Stomach (tissue), 9 donors: ENCODE measurements around the gene CLCNKA. TPM values are rescaled to one million over a fixed set of nuclear protein-coding genes. Genes with fewer than 3 reads are reported as not detected.
"Not testable (repeated sequence)": the region's sequence is repeated elsewhere in the genome, so short reads cannot be mapped to it uniquely, and the experiment has no call there.

ENCODE experiments used
- DNase-seq, 2 donors: peaks; one replicate each; pipeline versions ENCODE4 v3.0.0 to v3.0.0-alpha.2; 2013 to 2019
- H3K27ac ChIP-seq, 5 donors: fragments of 200-600 bp in 4 of 5; sonication (generic) in 4 of 5; one replicate each; pipeline ENCODE4 v1.5.1; 2013 to 2019; ENCODE audit warnings: mild to moderate bottlenecking in 1 of 5, moderate library complexity in 1 of 5
- H3K27me3 ChIP-seq, 3 donors: fragments of 200-600 bp; sonication (generic); one replicate each; pipeline ENCODE4 v1.5.1; 2017 to 2019; ENCODE audit warnings: mixed run types in 1 of 3
- H3K36me3 ChIP-seq, 4 donors: fragments of 200-600 bp; sonication (generic); 1 replicate in 3 of 4; 2 replicates in 1 of 4; pipeline ENCODE4 v1.5.1; 2016 to 2019
- H3K4me1 ChIP-seq, 4 donors: fragments of 200-600 bp; sonication (generic); one replicate each; pipeline ENCODE4 v1.5.1; 2016 to 2019
- H3K4me3 ChIP-seq, 4 donors: fragments of 200-600 bp; sonication (generic) in 3 of 4; one replicate each; pipeline ENCODE4 v1.5.1; 2016 to 2019; ENCODE audit warnings: mild to moderate bottlenecking in 1 of 4
- H3K9me3 ChIP-seq, 4 donors: fragments of 200-600 bp; sonication (generic); one replicate each; pipeline ENCODE4 v1.5.1; 2016 to 2019
- CTCF ChIP-seq, 7 experiments: fragments of 450-650 bp in 4 of 7; fragments of 200-600 bp in 3 of 7; sonication (generic) in 3 of 7; IDR thresholded peaks; one replicate each; pipeline ENCODE4 v1.5.1; 2016 to 2019; ENCODE audit warnings: antibody characterized with exemption in 7 of 7, control low read depth in 2 of 7, mild to moderate bottlenecking in 1 of 7
- EP300 ChIP-seq: sonication (generic); formaldehyde crosslinking; IDR thresholded peaks from one replicate; pipeline ENCODE4 v1.6.1; 2017; ENCODE audit warnings: antibody characterized with exemption
- POLR2A ChIP-seq, 4 donors: fragments of 450-650 bp; IDR thresholded peaks; one replicate each; pipeline ENCODE4 v1.6.1; 2016; ENCODE audit warnings: antibody characterized with exemption in 4 of 4, control low read depth in 2 of 4, mild to moderate bottlenecking in 1 of 4, moderate library complexity in 1 of 4
- POLR2AphosphoS5 ChIP-seq, 3 donors: sonication (generic); formaldehyde crosslinking; IDR thresholded peaks; one replicate each; pipeline ENCODE4 v1.6.1; 2016; ENCODE audit warnings: antibody characterized with exemption in 3 of 3
- WGBS, 5 donors: extraction: QIAGEN DNeasy Blood & Tissue Kit in 3 of 5; methylation state at CpG; one replicate each; pipeline versions ENCODE4 v1.1.5 to v1.1.7; 2013 to 2018; 5-methylcytosine and 5-hydroxymethylcytosine counted together
- intact Hi-C: fragments of 100-400 bp; cut with DNase I; formaldehyde crosslinking; loops from one replicate; pipeline ENCODE4 v1.15.1; 2023; ENCODE audit warnings: low total_unique reads
- polyA plus RNA-seq, 3 donors: library from polyadenylated mRNA; stranded (reverse); fragments of 200-250 nt; gene quantifications; one replicate each; pipeline ENCODE4 v1.2.3, GENCODE V29; 2013
- total RNA-seq, 5 donors: library from RNA; depleted of rRNA; stranded (reverse); fragments of >200 nt; gene quantifications; one replicate each; pipeline versions ENCODE4 v1.1.0 to v1.2.3, GENCODE V29; 2014 to 2016
- donor health status: healthy with polysubstance abuse.
- donor health status: Bipolar disorder and iron deficiency.
- donor health status: healthy.

Gene CLCNKA
- total and polyA plus RNA-seq, 8 donors = 0.55 to 16.1 (median 4.5) TPM; not detected in 2

DNA sequence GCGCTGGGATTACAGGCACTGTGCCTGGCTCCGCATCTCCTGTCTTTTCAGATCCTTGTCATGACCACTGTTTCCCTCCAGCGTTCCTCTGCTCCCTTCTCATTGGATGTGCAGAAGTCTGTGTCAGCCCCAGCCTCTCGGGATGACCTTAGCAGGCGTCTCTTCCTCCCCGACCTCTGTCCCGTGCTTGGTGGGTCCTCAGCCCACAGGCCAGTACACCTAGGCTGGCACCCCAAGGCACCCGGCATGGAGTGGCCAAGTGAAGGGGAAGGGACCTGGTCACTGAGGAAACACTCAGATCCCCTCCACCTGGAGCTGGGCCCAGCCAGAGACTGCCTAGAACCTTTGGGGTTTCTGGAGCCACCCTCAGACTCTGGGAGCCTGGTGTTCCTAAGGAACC, 19.4 kb downstream of the CLCNKA start:
- Histone ChIP-seq H3K27ac (no peak overlapping the region), H3K4me3 (no peak overlapping the region), H3K27me3 (no peaks in the 10 kb centered on the region), H3K36me3 (no peaks in the 10 kb centered on the region), H3K4me1 (no peaks in the 10 kb centered on the region), H3K9me3 (no peaks in the 10 kb centered on the region)
- 45 to 89% (median 71%) methylated on average over 8 of the region's 8 CpGs for WGBS, 5 donors
- intact Hi-C loops = no loop called here
- TF ChIP-seq CTCF (IDR thresholded peaks at IDR 0.05) = no peak
- TF ChIP-seq EP300 = no peak
- TF ChIP-seq POLR2AphosphoS5 (IDR thresholded peaks at IDR 0.05) = no peak
- TF ChIP-seq POLR2A (IDR thresholded peaks at IDR 0.05) = no peak
- DNase-seq = no peak

DNA sequence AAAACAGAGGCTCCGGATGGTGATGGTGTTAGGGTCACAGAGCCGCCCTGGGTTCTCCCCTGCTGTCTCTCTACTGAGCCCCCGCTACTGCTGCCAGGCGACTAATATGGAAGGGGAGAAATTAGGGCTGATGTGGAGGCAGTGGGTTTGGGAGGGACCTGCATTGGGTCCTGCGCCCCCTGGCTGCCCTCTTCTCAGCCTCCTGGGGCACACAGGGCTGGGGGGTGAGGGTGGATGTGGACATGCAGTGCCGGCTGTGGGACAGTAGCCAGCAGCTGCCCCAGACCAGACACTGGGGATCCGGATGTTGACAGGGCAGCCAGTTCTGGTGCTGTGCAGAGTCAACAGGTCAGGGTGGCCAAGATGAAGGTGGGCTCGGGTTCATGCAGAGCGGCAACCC, 20.3 kb downstream of the CLCNKA start:
- WGBS, 5 donors = 76 to 92% (median 81%) methylated on average over 6 to 9 of the region's 9 CpGs
- H3K4me1 ChIP-seq = no peaks in the 10 kb centered on the region
- intact Hi-C loops = no loop called here

GRCh38 chr1:16042654-16043053, 20.8 kb downstream of the CLCNKA start:
- H3K27ac ChIP-seq, H3K4me3 ChIP-seq, H3K4me1 ChIP-seq, H3K36me3 ChIP-seq, intact Hi-C loops, H3K27me3 ChIP-seq, DNase-seq, H3K9me3 ChIP-seq: not testable (repeated sequence)
- 83 to 89% (median 87%) methylated on average over 7 to 9 of the region's 9 CpGs for WGBS, 5 donors

More for the DNA sequence above, 20.3 kb downstream of the CLCNKA start:
- TF ChIP-seq CTCF (IDR thresholded peaks at IDR 0.05) = no peak
- TF ChIP-seq POLR2AphosphoS5 (IDR thresholded peaks at IDR 0.05) = no peak
- no peak for TF ChIP-seq POLR2A (IDR thresholded peaks at IDR 0.05)
- no peak for TF ChIP-seq EP300
- Histone ChIP-seq H3K27me3 (no peaks in the 10 kb centered on the region), H3K36me3 (no peaks in the 10 kb centered on the region), H3K27ac (no peak overlapping the region), H3K9me3 (no peaks in the 10 kb centered on the region), H3K4me3 (no peak overlapping the region)
- DNase-seq = no peak

DNA sequence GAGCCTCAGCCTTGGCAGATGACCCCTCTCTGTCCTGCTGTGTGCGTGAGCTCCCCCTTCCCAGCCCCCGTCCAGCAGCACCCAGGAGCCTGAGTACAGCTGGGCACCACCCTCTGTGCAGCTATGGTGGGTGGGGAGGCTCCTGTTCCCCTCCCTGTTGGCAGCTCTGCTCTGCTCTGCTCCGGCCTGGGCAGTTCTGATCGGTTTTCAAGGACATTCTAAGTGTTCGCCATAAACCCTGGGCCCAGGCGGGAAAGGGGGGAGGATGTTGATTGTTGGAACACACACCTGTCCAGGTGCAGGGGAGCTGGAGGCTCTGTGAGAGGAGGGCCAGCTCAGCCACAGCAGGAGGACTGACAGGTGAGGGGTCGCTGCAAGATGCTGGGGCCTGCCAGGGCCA, 21.7 kb downstream of the CLCNKA start, which contains the start of gene CLCNKB:
CLCNKB (plus strand) TSS at position 262 of the 400 bp plus-strand sequence. CDS start 711 bp downstream, outside the sequence.
- TF ChIP-seq POLR2AphosphoS5 (IDR thresholded peaks at IDR 0.05) = no peak
- TF ChIP-seq CTCF (IDR thresholded peaks at IDR 0.05) = no peak
- TF ChIP-seq POLR2A (IDR thresholded peaks at IDR 0.05) = no peak
- TF ChIP-seq EP300 = no peak
- DNase-seq = peak; percentile 34 to 75
- intact Hi-C loops = no loop called here
- H3K4me1 ChIP-seq = peaks cover under 1 to 4% (median 1%) of the 10 kb centered on the region in 4 donors
- H3K27me3 ChIP-seq = peaks cover 0 to under 1% (median 0%) of the 10 kb centered on the region in 3 donors
- H3K9me3 ChIP-seq = no peaks in the 10 kb centered on the region
- no peak within 1 kb of the TSS for H3K4me3 ChIP-seq
- H3K27ac ChIP-seq = no peak within 1 kb of the TSS
- no peaks in the 10 kb centered on the region for H3K36me3 ChIP-seq
- 37 to 66% (median 61%) methylated on average over 6 to 7 of the region's 7 CpGs for WGBS, 5 donors

- no peak for DNase-seq
- H3K27me3 ChIP-seq = peaks cover 0 to 3% (median 0%) of the 10 kb centered on the region in 3 donors
- no peak overlapping the region for H3K4me3 ChIP-seq
- peaks cover 4 to 8% (median 6%) of the 10 kb centered on the region in 4 donors for H3K4me1 ChIP-seq
- no peak overlapping the region for H3K27ac ChIP-seq
- intact Hi-C loops = no loop called here
- TF ChIP-seq CTCF (IDR thresholded peaks at IDR 0.05) = no peak
- TF ChIP-seq POLR2AphosphoS5 (IDR thresholded peaks at IDR 0.05) = no peak
- no peak for TF ChIP-seq EP300
- no peak for TF ChIP-seq POLR2A (IDR thresholded peaks at IDR 0.05)
- 89 to 94% (median 92%) methylated on average over 3 to 5 of the region's 5 CpGs for WGBS, 5 donors
- no peaks in the 10 kb centered on the region for H3K36me3 ChIP-seq
- H3K9me3 ChIP-seq = no peaks in the 10 kb centered on the region
These were observed 22.1 kb downstream of the CLCNKA start for GRCh38 chr1:16043950-16044349.
